Fibroblast of lung (primary cell): Measurements from ENCODE around the gene TMPRSS11B.

ENCODE experiments used
- CTCF ChIP-seq, 2 donors: IDR thresholded peaks in 1 of 2; conservative IDR thresholded peaks in 1 of 2; 1 replicate in 1 of 2; 2 replicates in 1 of 2; pipeline ENCODE4 v1.5.1; 2011 to 2012; ENCODE audit warnings: low read length in 2 of 2, control low read depth in 1 of 2, inconsistent platforms in 1 of 2, low read depth in 1 of 2, mild to moderate bottlenecking in 1 of 2
- EZH2 ChIP-seq: IDR thresholded peaks from 2 replicates; pipeline ENCODE4 v1.5.1; 2012; ENCODE audit warnings: low read length, control low read depth, mild to moderate bottlenecking; ENCODE audit errors: missing control alignments

GRCh38 chr4:68256284-68256683 lies 10.8 kb upstream of the TMPRSS11B start:
- TF ChIP-seq CTCF (conservative IDR thresholded peaks at IDR 0.05 in 1 of 2, IDR thresholded peaks at IDR 0.05 in 1 of 2; ENCODE audit: low read depth in 1 of 2, low read length in 2 of 2), result no peak
- TF ChIP-seq EZH2, result no peak
